GM12801 (cell line): Measurements from ENCODE around the gene PLA2G4F.

Experiments used
- TF ChIP-seq, protein P1 (sequence below): IDR thresholded peaks from one replicate; pipeline ENCODE4 v1.5.1; 2011; ENCODE audit warnings: control low read depth; ENCODE audit not compliant: insufficient read length; ENCODE audit errors: extremely low read depth

PLA2G4F gene

DNA sequence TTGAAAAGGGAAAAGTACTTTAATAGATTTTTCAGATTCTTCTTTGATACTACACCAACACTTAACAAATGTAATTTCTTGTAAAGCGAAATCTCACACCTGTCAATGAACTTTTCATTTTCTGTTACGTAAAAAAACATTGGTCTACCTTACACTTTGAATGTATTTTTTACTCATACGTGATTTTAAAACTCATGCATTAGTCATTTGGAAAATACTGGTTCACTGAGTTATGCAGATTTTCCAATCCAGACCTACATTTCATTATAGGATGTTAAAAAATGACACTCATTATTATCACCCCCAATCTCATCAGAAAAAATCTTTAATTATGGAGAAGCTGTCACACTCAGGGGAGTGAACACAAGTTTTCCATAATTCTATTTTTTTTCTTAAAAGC is 36.9 kb upstream of the PLA2G4F start:
- TF ChIP-seq, protein P1, sequence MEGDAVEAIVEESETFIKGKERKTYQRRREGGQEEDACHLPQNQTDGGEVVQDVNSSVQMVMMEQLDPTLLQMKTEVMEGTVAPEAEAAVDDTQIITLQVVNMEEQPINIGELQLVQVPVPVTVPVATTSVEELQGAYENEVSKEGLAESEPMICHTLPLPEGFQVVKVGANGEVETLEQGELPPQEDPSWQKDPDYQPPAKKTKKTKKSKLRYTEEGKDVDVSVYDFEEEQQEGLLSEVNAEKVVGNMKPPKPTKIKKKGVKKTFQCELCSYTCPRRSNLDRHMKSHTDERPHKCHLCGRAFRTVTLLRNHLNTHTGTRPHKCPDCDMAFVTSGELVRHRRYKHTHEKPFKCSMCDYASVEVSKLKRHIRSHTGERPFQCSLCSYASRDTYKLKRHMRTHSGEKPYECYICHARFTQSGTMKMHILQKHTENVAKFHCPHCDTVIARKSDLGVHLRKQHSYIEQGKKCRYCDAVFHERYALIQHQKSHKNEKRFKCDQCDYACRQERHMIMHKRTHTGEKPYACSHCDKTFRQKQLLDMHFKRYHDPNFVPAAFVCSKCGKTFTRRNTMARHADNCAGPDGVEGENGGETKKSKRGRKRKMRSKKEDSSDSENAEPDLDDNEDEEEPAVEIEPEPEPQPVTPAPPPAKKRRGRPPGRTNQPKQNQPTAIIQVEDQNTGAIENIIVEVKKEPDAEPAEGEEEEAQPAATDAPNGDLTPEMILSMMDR: no peak

DNA sequence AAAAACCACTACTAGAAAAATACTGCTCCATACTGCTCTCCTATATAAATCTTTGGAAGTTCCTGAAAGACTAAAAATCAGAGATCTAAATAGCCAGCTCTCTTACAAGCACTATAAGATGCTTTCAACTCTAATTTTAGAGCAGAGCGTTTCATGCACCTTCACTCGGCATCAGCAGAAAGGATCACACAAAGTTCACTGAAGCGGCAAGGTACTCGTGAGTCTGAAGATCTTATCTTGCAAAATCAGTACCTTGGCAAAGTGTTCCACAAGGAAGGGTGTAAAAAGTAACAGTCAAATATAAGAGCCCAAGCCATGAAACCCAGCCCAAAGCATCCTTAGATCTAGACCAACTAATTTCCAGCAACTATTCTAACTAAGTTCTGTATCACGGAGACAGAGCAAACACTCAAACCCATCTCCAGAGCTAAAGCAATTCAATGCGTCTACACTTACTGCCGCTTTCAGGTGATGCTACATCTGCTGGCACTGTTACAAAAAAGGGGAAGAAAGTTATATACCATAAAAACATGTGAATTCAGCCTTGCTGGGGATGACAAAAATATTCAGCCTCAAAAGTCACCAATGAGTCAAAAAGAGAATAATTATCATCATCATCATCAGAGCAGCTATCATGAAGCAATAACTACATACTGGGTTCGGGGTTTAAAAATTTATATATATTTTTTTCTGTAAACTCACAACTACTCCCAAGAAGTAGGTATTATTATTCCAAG is 35.3 kb upstream of the PLA2G4F start:
- TF ChIP-seq, protein P1: no peak

DNA sequence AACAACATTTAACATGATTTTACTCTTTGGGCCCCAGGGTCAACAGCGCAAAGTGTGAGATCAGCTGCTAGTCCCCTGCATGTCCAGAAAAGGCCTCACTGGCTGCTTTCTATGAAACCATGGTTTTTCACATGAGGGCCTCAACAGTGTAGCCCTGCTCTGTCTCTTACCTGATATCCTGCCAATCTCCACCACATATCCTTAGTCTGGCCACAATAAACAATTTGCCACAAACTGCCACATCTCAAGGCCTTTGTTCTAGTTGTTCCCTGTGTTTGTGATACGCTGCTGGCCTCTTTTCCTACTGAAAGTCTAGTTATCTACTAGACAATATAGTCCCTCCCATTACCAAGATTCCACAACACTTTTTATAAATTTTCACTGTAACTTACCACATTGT is 33.9 kb upstream of the PLA2G4F start:
- TF ChIP-seq, protein P1: no peak

DNA sequence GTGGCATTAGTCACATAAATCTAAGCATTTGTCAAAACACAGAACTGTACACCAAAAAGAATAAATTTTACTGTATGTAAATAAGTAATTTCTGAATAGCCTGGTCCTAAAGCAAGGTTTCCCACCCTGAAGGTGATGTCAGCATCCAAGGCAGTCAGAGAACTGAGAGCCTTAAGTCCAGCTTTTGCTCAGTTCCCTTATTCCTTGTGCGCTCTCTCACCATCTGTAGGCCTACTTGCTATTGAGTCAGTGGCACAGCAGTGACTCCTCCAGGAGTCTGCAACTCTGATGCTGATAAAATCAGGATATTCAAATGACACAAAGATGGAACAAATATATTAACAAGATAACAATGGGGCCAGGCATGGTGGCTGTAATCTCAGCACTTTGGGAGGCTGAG is 29.4 kb upstream of the PLA2G4F start:
- TF ChIP-seq, protein P1: no peak

DNA sequence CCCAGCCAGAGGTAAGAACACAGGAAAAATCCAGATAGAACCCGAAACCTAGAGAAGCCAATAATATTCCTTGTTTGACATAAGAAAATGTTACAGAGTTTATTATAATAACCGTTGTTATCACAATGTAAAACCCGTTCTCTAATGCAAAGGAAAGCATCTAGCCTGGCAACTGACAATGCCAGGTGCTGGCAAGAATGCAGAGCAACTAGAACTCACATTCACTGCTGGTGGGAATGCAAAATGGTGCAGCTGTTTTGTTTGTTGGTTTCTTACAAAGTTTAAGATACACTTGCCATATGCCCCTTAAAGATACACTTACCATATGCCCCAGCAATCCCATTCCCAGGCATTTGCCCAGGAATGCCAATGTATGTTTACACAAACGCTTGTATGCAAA is 28.3 kb upstream of the PLA2G4F start:
- TF ChIP-seq, protein P1: no peak

DNA sequence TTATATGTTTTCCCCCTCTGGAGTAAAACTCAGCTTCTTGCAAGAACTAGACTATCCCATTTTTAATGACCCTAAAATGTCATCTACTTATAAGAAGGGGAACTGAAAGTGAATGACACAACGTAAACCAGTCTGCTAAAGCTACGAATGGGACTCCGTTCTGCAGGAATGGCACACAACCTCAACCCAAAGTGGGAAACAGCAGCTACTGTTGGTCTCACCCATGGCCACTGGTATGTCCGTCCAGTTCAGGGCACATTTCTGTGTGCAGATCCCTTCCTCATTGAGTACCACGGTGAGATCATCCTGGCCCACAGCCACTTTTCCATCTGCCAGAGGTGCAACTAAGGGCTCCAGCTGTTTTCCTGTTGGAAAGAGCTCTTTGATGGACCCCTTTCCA is 27.9 kb upstream of the PLA2G4F start:
- TF ChIP-seq, protein P1: no peak

DNA sequence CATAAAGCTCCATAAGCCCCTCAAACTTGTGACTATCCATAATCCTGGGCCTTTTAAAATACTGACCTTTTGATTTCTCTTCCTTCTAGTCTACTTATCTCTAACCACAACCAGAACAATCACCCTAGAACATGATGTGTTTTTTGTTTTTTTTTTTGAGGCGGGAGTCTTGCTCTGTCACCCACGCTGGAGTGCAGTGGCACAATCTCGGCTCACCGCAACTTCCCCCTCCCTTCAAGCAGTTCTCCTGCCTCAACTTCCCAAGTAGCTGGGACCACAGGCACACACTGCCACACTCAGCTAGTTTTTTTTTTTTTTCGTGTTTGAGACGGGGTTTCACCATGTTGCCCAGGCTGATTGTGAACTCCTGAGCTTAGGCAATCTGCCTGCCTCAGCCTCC is 26.5 kb upstream of the PLA2G4F start:
- TF ChIP-seq, protein P1: no peak
